ENCODE measurements around the gene DNM2.

DNA sequence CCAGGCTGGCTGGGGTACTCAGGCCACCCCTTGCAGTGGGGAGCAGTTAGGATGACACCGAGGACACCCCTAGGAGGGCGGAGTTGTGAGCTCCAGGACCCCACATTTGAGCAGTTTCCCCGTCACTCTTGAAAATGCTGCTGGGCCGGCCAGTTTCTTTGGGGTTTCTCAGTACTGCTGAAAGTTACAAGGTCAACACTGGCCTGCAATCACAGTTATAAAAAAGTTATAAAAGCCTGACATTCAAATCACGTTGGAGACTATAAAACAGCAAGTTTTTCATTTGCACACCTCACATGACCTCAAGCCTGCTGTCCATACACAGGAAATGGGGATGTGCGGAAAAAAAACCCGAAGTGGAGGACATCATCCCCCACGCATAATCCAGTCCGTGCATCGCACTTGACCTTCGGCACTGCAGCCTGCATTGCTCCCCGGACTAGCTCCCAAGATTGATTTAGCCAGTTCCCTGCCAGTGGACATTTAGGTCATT is 27.0 kb downstream of the DNM2 start:
- TF ChIP-seq YY1 (IDR thresholded peaks at IDR 0.05; ENCODE audit: insufficient read depth, insufficient read length) (no peak), SUZ12 (IDR thresholded peaks at IDR 0.05; ENCODE audit: extremely low read depth, insufficient read depth, insufficient read length) (no peak), ZNF274 (IDR thresholded peaks at IDR 0.05; ENCODE audit: low read depth, low read length) (no peak)
